Measurements from ENCODE around the gene ZMPSTE24.

Gene ZMPSTE24

GRCh38 chr1:40302475-40302874 lies 44.4 kb downstream of the ZMPSTE24 start:
- Histone ChIP-seq H2BK15ac (replicated peaks; ENCODE audit: low read depth) (no peak overlapping the region), H3K4ac (ENCODE audit: low read depth, low read length) (no peak overlapping the region), H2AK5ac (ENCODE audit: low read length) (no peak overlapping the region), H3K9ac (ENCODE audit: low read length) (no peak overlapping the region), H3K23ac (ENCODE audit: low read length) (no peak overlapping the region), H3K79me1 (ENCODE audit: low read length) (no peaks in the 10 kb centered on the region), H3K4me3 (ENCODE audit: low read length) (no peak overlapping the region), H4K8ac (ENCODE audit: low read depth, low read length) (no peak overlapping the region), H3K56ac (ENCODE audit: low read length) (no peak overlapping the region), H3K18ac (ENCODE audit: low read length) (no peak overlapping the region), H2BK120ac (ENCODE audit: low read depth, low read length) (no peak overlapping the region), H3K4me2 (ENCODE audit: low read length) (no peak overlapping the region), H3K79me2 (ENCODE audit: control insufficient read depth, insufficient read depth, low read length) (no peaks in the 10 kb centered on the region), H3K4me1 (ENCODE audit: control insufficient read depth, low read depth, low read length) (no peaks in the 10 kb centered on the region), H4K5ac (ENCODE audit: low read length) (no peak overlapping the region), H2BK5ac (ENCODE audit: low read length) (no peak overlapping the region), H3K27me3 (ENCODE audit: insufficient read depth, low read length, poor library complexity) (no peaks in the 10 kb centered on the region), H3K36me3 (ENCODE audit: control insufficient read depth, insufficient read depth, low read length) (peaks cover 3% of the 10 kb centered on the region), H3K27ac (ENCODE audit: low read depth, low read length) (no peak overlapping the region)
- no CpG with 5 or more reads among the region's 13 CpGs for WGBS (ENCODE audit: extremely low coverage, insufficient coverage, low lambda C conversion rate)
- DNase-seq, result no peak

- Histone ChIP-seq H3K23ac (ENCODE audit: low read length) (no peak overlapping the region), H3K4me3 (ENCODE audit: low read length) (no peak overlapping the region), H3K27me3 (ENCODE audit: insufficient read depth, low read length, poor library complexity) (no peaks in the 10 kb centered on the region), H2BK15ac (replicated peaks; ENCODE audit: low read depth) (no peak overlapping the region), H3K56ac (ENCODE audit: low read length) (no peak overlapping the region), H3K79me1 (ENCODE audit: low read length) (no peaks in the 10 kb centered on the region), H3K36me3 (ENCODE audit: control insufficient read depth, insufficient read depth, low read length) (peaks cover 5% of the 10 kb centered on the region), H3K4me2 (ENCODE audit: low read length) (no peak overlapping the region), H3K4me1 (ENCODE audit: control insufficient read depth, low read depth, low read length) (no peaks in the 10 kb centered on the region), H3K27ac (ENCODE audit: low read depth, low read length) (no peak overlapping the region), H2BK120ac (ENCODE audit: low read depth, low read length) (no peak overlapping the region), H3K4ac (ENCODE audit: low read depth, low read length) (no peak overlapping the region), H2BK5ac (ENCODE audit: low read length) (no peak overlapping the region), H3K79me2 (ENCODE audit: control insufficient read depth, insufficient read depth, low read length) (no peaks in the 10 kb centered on the region), H3K18ac (ENCODE audit: low read length) (no peak overlapping the region), H4K8ac (ENCODE audit: low read depth, low read length) (no peak overlapping the region), H3K9ac (ENCODE audit: low read length) (no peak overlapping the region), H2AK5ac (ENCODE audit: low read length) (no peak overlapping the region), H4K5ac (ENCODE audit: low read length) (no peak overlapping the region)
- no peak for DNase-seq
- no CpG with 5 or more reads among the region's 38 CpGs for WGBS (ENCODE audit: extremely low coverage, insufficient coverage, low lambda C conversion rate)
Measured at GRCh38 chr1:40303051-40303771, 45.2 kb downstream of the ZMPSTE24 start.

GRCh38 chr1:40303790-40304189 lies 45.8 kb downstream of the ZMPSTE24 start:
- Histone ChIP-seq H3K23ac (ENCODE audit: low read length) (no peak overlapping the region), H4K8ac (ENCODE audit: low read depth, low read length) (no peak overlapping the region), H2AK5ac (ENCODE audit: low read length) (no peak overlapping the region), H3K79me1 (ENCODE audit: low read length) (no peaks in the 10 kb centered on the region), H3K4me2 (ENCODE audit: low read length) (no peak overlapping the region), H3K4ac (ENCODE audit: low read depth, low read length) (no peak overlapping the region), H3K27me3 (ENCODE audit: insufficient read depth, low read length, poor library complexity) (no peaks in the 10 kb centered on the region), H3K4me3 (ENCODE audit: low read length) (no peak overlapping the region), H2BK120ac (ENCODE audit: low read depth, low read length) (no peak overlapping the region), H3K9ac (ENCODE audit: low read length) (no peak overlapping the region), H3K4me1 (ENCODE audit: control insufficient read depth, low read depth, low read length) (no peaks in the 10 kb centered on the region), H2BK5ac (ENCODE audit: low read length) (no peak overlapping the region), H3K18ac (ENCODE audit: low read length) (no peak overlapping the region), H3K79me2 (ENCODE audit: control insufficient read depth, insufficient read depth, low read length) (no peaks in the 10 kb centered on the region), H3K36me3 (ENCODE audit: control insufficient read depth, insufficient read depth, low read length) (peaks cover 5% of the 10 kb centered on the region), H4K5ac (ENCODE audit: low read length) (no peak overlapping the region), H3K56ac (ENCODE audit: low read length) (no peak overlapping the region), H2BK15ac (replicated peaks; ENCODE audit: low read depth) (no peak overlapping the region), H3K27ac (ENCODE audit: low read depth, low read length) (no peak overlapping the region)
- WGBS (ENCODE audit: extremely low coverage, insufficient coverage, low lambda C conversion rate), result no CpG with 5 or more reads among the region's 33 CpGs
- no peak for DNase-seq

GRCh38 chr1:40305451-40305850 lies 47.4 kb downstream of the ZMPSTE24 start:
- Histone ChIP-seq H3K79me1 (ENCODE audit: low read length) (no peaks in the 10 kb centered on the region), H3K4me1 (ENCODE audit: control insufficient read depth, low read depth, low read length) (no peaks in the 10 kb centered on the region), H3K4me3 (ENCODE audit: low read length) (no peak overlapping the region), H3K56ac (ENCODE audit: low read length) (no peak overlapping the region), H3K9ac (ENCODE audit: low read length) (no peak overlapping the region), H2BK5ac (ENCODE audit: low read length) (no peak overlapping the region), H4K5ac (ENCODE audit: low read length) (no peak overlapping the region), H3K27me3 (ENCODE audit: insufficient read depth, low read length, poor library complexity) (no peaks in the 10 kb centered on the region), H3K27ac (ENCODE audit: low read depth, low read length) (no peak overlapping the region), H3K79me2 (ENCODE audit: control insufficient read depth, insufficient read depth, low read length) (no peaks in the 10 kb centered on the region), H3K36me3 (ENCODE audit: control insufficient read depth, insufficient read depth, low read length) (peaks cover 9% of the 10 kb centered on the region), H2AK5ac (ENCODE audit: low read length) (no peak overlapping the region), H4K8ac (ENCODE audit: low read depth, low read length) (no peak overlapping the region), H2BK15ac (replicated peaks; ENCODE audit: low read depth) (no peak overlapping the region), H3K4ac (ENCODE audit: low read depth, low read length) (no peak overlapping the region), H3K18ac (ENCODE audit: low read length) (no peak overlapping the region), H3K4me2 (ENCODE audit: low read length) (no peak overlapping the region), H2BK120ac (ENCODE audit: low read depth, low read length) (no peak overlapping the region), H3K23ac (ENCODE audit: low read length) (no peak overlapping the region)
- DNase-seq, result no peak
- no CpG with 5 or more reads among the region's 5 CpGs for WGBS (ENCODE audit: extremely low coverage, insufficient coverage, low lambda C conversion rate)

- Histone ChIP-seq H3K4me3 (ENCODE audit: low read length) (no peak overlapping the region), H3K18ac (ENCODE audit: low read length) (no peak overlapping the region), H2BK15ac (replicated peaks; ENCODE audit: low read depth) (no peak overlapping the region), H3K4me1 (ENCODE audit: control insufficient read depth, low read depth, low read length) (no peaks in the 10 kb centered on the region), H3K4ac (ENCODE audit: low read depth, low read length) (no peak overlapping the region), H2BK120ac (ENCODE audit: low read depth, low read length) (no peak overlapping the region), H3K23ac (ENCODE audit: low read length) (no peak overlapping the region), H4K5ac (ENCODE audit: low read length) (no peak overlapping the region), H3K27ac (ENCODE audit: low read depth, low read length) (no peak overlapping the region), H3K4me2 (ENCODE audit: low read length) (no peak overlapping the region), H4K8ac (ENCODE audit: low read depth, low read length) (no peak overlapping the region), H3K79me2 (ENCODE audit: control insufficient read depth, insufficient read depth, low read length) (no peaks in the 10 kb centered on the region), H3K9ac (ENCODE audit: low read length) (no peak overlapping the region), H3K56ac (ENCODE audit: low read length) (no peak overlapping the region), H2AK5ac (ENCODE audit: low read length) (no peak overlapping the region), H3K27me3 (ENCODE audit: insufficient read depth, low read length, poor library complexity) (no peaks in the 10 kb centered on the region), H3K79me1 (ENCODE audit: low read length) (no peaks in the 10 kb centered on the region), H3K36me3 (ENCODE audit: control insufficient read depth, insufficient read depth, low read length) (peaks cover 9% of the 10 kb centered on the region), H2BK5ac (ENCODE audit: low read length) (no peak overlapping the region)
- no peak for DNase-seq
- no CpG with 5 or more reads among the region's 2 CpGs for WGBS (ENCODE audit: extremely low coverage, insufficient coverage, low lambda C conversion rate)
Measured at GRCh38 chr1:40305871-40306270, 47.8 kb downstream of the ZMPSTE24 start.

GRCh38 chr1:40306296-40306695 lies 48.3 kb downstream of the ZMPSTE24 start:
- no peak overlapping the region for H4K5ac ChIP-seq (ENCODE audit: low read length)
- H3K79me2 ChIP-seq (ENCODE audit: control insufficient read depth, insufficient read depth, low read length), result no peaks in the 10 kb centered on the region
- no peak for DNase-seq
- H3K27ac ChIP-seq (ENCODE audit: low read depth, low read length), result no peak overlapping the region
- H3K23ac ChIP-seq (ENCODE audit: low read length), result no peak overlapping the region
- peaks cover 9% of the 10 kb centered on the region for H3K36me3 ChIP-seq (ENCODE audit: control insufficient read depth, insufficient read depth, low read length)
- no peak overlapping the region for H3K18ac ChIP-seq (ENCODE audit: low read length)
- H2BK15ac ChIP-seq (replicated peaks; ENCODE audit: low read depth), result no peak overlapping the region
- no peak overlapping the region for H3K56ac ChIP-seq (ENCODE audit: low read length)
- H3K9ac ChIP-seq (ENCODE audit: low read length), result no peak overlapping the region
- no peak overlapping the region for H2BK5ac ChIP-seq (ENCODE audit: low read length)
- no peak overlapping the region for H4K8ac ChIP-seq (ENCODE audit: low read depth, low read length)
- no CpG with 5 or more reads among the region's 4 CpGs for WGBS (ENCODE audit: extremely low coverage, insufficient coverage, low lambda C conversion rate)
- H3K4me3 ChIP-seq (ENCODE audit: low read length), result no peak overlapping the region
- H3K27me3 ChIP-seq (ENCODE audit: insufficient read depth, low read length, poor library complexity), result no peaks in the 10 kb centered on the region
- H3K79me1 ChIP-seq (ENCODE audit: low read length), result no peaks in the 10 kb centered on the region
- H3K4ac ChIP-seq (ENCODE audit: low read depth, low read length), result no peak overlapping the region
- H3K4me1 ChIP-seq (ENCODE audit: control insufficient read depth, low read depth, low read length), result no peaks in the 10 kb centered on the region
- no peak overlapping the region for H3K4me2 ChIP-seq (ENCODE audit: low read length)
- no peak overlapping the region for H2AK5ac ChIP-seq (ENCODE audit: low read length)
- H2BK120ac ChIP-seq (ENCODE audit: low read depth, low read length), result no peak overlapping the region

All from mesendoderm (in vitro differentiated cells).